ENCODE data around the gene CLIC5. TPM values are rescaled to one million over a fixed set of nuclear protein-coding genes. Genes with fewer than 3 reads are reported as not detected.

CLIC5 gene
- total and polyA plus RNA-seq, 2 of the 8 experiments (the other 6 are each of a cell fraction or from before 2014, with no cell fraction given) = 0.12 to 0.15 TPM

GRCh38 chr6:46056906-46057529, 41.4 kb upstream of the CLIC5 start:
- H4K5ac ChIP-seq (ENCODE audit: insufficient read length, low read depth, low read length) = no peak overlapping the region
- H3K4me3 ChIP-seq (ENCODE audit: extremely low read depth in 1 of 4, insufficient read depth in 2 of 4, low read depth in 3 of 4, low read length in 4 of 4) = no peak overlapping the region
- H3K9ac ChIP-seq (replicated peaks in 1 of 4; ENCODE audit: extremely low read depth in 1 of 4, low read depth in 3 of 4, low read length in 3 of 4) = no peak overlapping the region
- ChIA-PET POLR2A (ENCODE audit: partially characterized antibody) (no interaction called here), CTCF (ENCODE audit: partially characterized antibody) (interaction anchor here (0.8 to 1.5 kb wide), 2 partner anchors 9 to 11 kb away, joined by 3 read pairs; no protein-coding TSS in a partner anchor)
- H2BK5ac ChIP-seq (ENCODE audit: low read depth, low read length) = no peak overlapping the region
- H3K23ac ChIP-seq (ENCODE audit: insufficient read length) = no peak overlapping the region
- no peak overlapping the region for H3K18ac ChIP-seq (ENCODE audit: extremely low read depth, low read length)
- H3K56ac ChIP-seq (replicated peaks; ENCODE audit: insufficient read length, low read depth, low read length) = no peak overlapping the region
- no peaks in the 10 kb centered on the region for H4K20me1 ChIP-seq (replicated peaks in 1 of 2; ENCODE audit: control insufficient read depth in 1 of 2, insufficient read depth in 2 of 2, low read length in 2 of 2)
- H2AFZ ChIP-seq (ENCODE audit: low read length) = no peak overlapping the region
- H3K4me2 ChIP-seq (ENCODE audit: insufficient read depth in 1 of 2, low read depth in 2 of 2, low read length in 2 of 2) = no peak overlapping the region
- H4K91ac ChIP-seq (replicated peaks; ENCODE audit: insufficient read length, low read length) = no peak overlapping the region
- H3K9me3 ChIP-seq (ENCODE audit: insufficient read depth in 2 of 2, low read depth in 1 of 2, low read length in 1 of 2) = peaks cover 4 to 8% of the 10 kb centered on the region in 2 experiments; a peak in 2 of 4 replicates
- no peak overlapping the region for H2BK12ac ChIP-seq (ENCODE audit: low read depth, low read length)
- H3K27me3 ChIP-seq (replicated peaks in 1 of 4; ENCODE audit: control insufficient read depth in 3 of 4, extremely low read depth in 1 of 4, insufficient read depth in 3 of 4, low read length in 3 of 4) = no peaks in the 10 kb centered on the region
- whole genome bisulfite sequencing, 2 experiments (ENCODE audit: extremely low coverage in 1 of 2, insufficient coverage in 1 of 2, insufficient read length in 1 of 2, insufficient replicate concordance in 2 of 2, low coverage in 1 of 2, low lambda C conversion rate in 2 of 2, missing lambda C conversion rate in 1 of 2) = 99% methylated on average over 4 of the region's 4 CpGs; no CpG with 5 or more reads in 1 of the 2 experiments
- H3K79me1 ChIP-seq (ENCODE audit: low read depth, low read length) = no peaks in the 10 kb centered on the region
- H3K27ac ChIP-seq (ENCODE audit: low read depth, low read length) = no peak overlapping the region
- H2BK20ac ChIP-seq (ENCODE audit: low read length) = no peak overlapping the region
- DNase-seq (ENCODE audit: low read depth in 1 of 2, low spot score in 2 of 2) = no peak
- no peak overlapping the region for H2BK120ac ChIP-seq (replicated peaks; ENCODE audit: low read depth, low read length)
- no peak for FAIRE-seq
- no peaks in the 10 kb centered on the region for H3K23me2 ChIP-seq (ENCODE audit: low read depth, low read length)
- no peak overlapping the region for H3K14ac ChIP-seq (ENCODE audit: insufficient read length)
- no peak overlapping the region for H4K8ac ChIP-seq (ENCODE audit: extremely low read depth, insufficient read depth, low read length)
- H2AK5ac ChIP-seq (ENCODE audit: low read depth, low read length) = no peak overlapping the region
- no peaks in the 10 kb centered on the region for H3K36me3 ChIP-seq (ENCODE audit: control insufficient read depth in 2 of 4, insufficient read depth in 4 of 4, low read length in 3 of 4)
- H2BK15ac ChIP-seq (ENCODE audit: low read length) = no peak overlapping the region
- H3K79me2 ChIP-seq (ENCODE audit: control insufficient read depth in 1 of 2, insufficient read depth in 2 of 2, low read length in 2 of 2) = no peaks in the 10 kb centered on the region
- H3K4me1 ChIP-seq (replicated peaks in 1 of 4; ENCODE audit: control insufficient read depth in 3 of 4, insufficient read depth in 4 of 4, low read length in 3 of 4) = no peaks in the 10 kb centered on the region
- H3K4ac ChIP-seq (replicated peaks; ENCODE audit: insufficient read length, low read depth, low read length) = no peak overlapping the region
- TF ChIP-seq NRF1 (IDR thresholded peaks at IDR 0.05; ENCODE audit: low read depth, low read length) (no peak), BCL11A (IDR thresholded peaks at IDR 0.05; ENCODE audit: low read depth in 2 of 2, low read length in 2 of 2) (no peak), JUND (IDR thresholded peaks at IDR 0.05; ENCODE audit: low read length) (no peak), RBBP5 (IDR thresholded peaks at IDR 0.05; ENCODE audit: borderline replicate concordance, low read depth, low read length) (no peak), SP1 (IDR thresholded peaks at IDR 0.05; ENCODE audit: low read depth, low read length) (no peak), EGR1 (IDR thresholded peaks at IDR 0.05; ENCODE audit: borderline replicate concordance, low read depth, low read length) (no peak), RNF2 (IDR thresholded peaks at IDR 0.05; ENCODE audit: borderline replicate concordance, low read depth, low read length, missing control alignments, poor library complexity, severe bottlenecking) (no peak), ZNF274 (IDR thresholded peaks at IDR 0.05; ENCODE audit: borderline replicate concordance, extremely low read depth, low read length) (no peak), USF2 (IDR thresholded peaks at IDR 0.05; ENCODE audit: low read length) (no peak), SIRT6 (IDR thresholded peaks at IDR 0.05; ENCODE audit: low read length) (no peak), CBX8 (IDR thresholded peaks at IDR 0.05; ENCODE audit: borderline replicate concordance, low read depth, low read length) (no peak), NANOG (IDR thresholded peaks at IDR 0.05; ENCODE audit: insufficient read depth, low read depth, low read length, poor library complexity, severe bottlenecking) (no peak), BRCA1 (IDR thresholded peaks at IDR 0.05; ENCODE audit: low read depth, low read length) (no peak)

All from H1 (cell line).